Measurements from ENCODE around the gene DLGAP1.

GRCh38 chr18:3821524-3821923, 633.6 kb downstream of the DLGAP1 start:
- TF ChIP-seq POLR2AphosphoS5 (IDR thresholded peaks at IDR 0.05) (no peak), CTCF (IDR thresholded peaks at IDR 0.05) (no peak), POLR2A (IDR thresholded peaks at IDR 0.05) (no peak)

All from breast epithelium (tissue), 3 donors.